Mammary epithelial cell (primary cell): ENCODE data around the gene SCYL1.

ENCODE experiments used
- EZH2 ChIP-seq: IDR thresholded peaks from 2 replicates; pipeline ENCODE4 v1.6.1; 2012; ENCODE audit warnings: low read length, inconsistent platforms, borderline replicate concordance
- TF ChIP-seq, protein P1 (sequence below), 2 donors: IDR thresholded peaks in 1 of 2; conservative IDR thresholded peaks in 1 of 2; 2 replicates each; pipeline ENCODE4 v1.5.1; 2011 to 2012; ENCODE audit warnings: inconsistent platforms in 2 of 2, low read length in 2 of 2, mild to moderate bottlenecking in 2 of 2, control low read depth in 1 of 2, low read depth in 1 of 2; ENCODE audit not compliant: insufficient read depth in 1 of 2; ENCODE audit errors: extremely low read depth in 1 of 2

DNA sequence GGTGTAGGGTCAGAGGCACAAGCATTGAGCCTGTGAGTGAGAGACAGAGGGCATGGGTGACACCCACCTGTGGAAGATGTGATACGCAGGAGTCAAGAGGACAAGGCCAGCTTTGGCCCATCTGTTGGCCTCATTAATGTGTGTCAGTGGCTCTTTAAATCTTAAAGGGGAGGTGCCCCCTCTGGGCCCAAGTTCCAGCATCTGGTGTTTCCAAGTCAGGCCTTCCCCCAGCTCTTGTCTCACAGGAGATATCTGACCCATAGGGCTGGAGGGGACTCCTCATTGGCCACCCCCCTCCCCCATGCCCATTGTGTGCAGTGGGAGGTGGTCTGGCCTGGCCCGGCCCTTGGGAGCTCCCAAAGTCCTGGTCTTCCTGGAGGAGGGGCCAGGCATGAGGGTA lies 61.8 kb downstream of the SCYL1 start:
- TF ChIP-seq, protein P1, sequence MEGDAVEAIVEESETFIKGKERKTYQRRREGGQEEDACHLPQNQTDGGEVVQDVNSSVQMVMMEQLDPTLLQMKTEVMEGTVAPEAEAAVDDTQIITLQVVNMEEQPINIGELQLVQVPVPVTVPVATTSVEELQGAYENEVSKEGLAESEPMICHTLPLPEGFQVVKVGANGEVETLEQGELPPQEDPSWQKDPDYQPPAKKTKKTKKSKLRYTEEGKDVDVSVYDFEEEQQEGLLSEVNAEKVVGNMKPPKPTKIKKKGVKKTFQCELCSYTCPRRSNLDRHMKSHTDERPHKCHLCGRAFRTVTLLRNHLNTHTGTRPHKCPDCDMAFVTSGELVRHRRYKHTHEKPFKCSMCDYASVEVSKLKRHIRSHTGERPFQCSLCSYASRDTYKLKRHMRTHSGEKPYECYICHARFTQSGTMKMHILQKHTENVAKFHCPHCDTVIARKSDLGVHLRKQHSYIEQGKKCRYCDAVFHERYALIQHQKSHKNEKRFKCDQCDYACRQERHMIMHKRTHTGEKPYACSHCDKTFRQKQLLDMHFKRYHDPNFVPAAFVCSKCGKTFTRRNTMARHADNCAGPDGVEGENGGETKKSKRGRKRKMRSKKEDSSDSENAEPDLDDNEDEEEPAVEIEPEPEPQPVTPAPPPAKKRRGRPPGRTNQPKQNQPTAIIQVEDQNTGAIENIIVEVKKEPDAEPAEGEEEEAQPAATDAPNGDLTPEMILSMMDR (conservative IDR thresholded peaks at IDR 0.05 in 1 of 2, IDR thresholded peaks at IDR 0.05 in 1 of 2; ENCODE audit: extremely low read depth in 1 of 2, insufficient read depth in 1 of 2, low read depth in 1 of 2, low read length in 2 of 2), result no peak
- TF ChIP-seq EZH2, result no peak
